Right lobe of liver (tissue), 6 donors: ENCODE data around the gene KRTAP12-4. TPM values are rescaled to one million over a fixed set of nuclear protein-coding genes. Genes with fewer than 3 reads are reported as not detected.

Experiments
- ATAC-seq, 4 donors: fragments of 200-7000 bp; cut with Tn5 transposase; one replicate each; pipeline ENCODE4 v1.9.1; 2020; ENCODE audit warnings: mild to moderate bottlenecking in 4 of 4, moderate library complexity in 4 of 4
- DNase-seq, 3 donors: peaks; one replicate each; pipeline ENCODE4 v3.0.0-alpha.2; 2020
- H3K27ac ChIP-seq, 3 donors: fragments of 200-600 bp; one replicate each; pipeline ENCODE4 v1.8.0; 2022
- H3K27me3 ChIP-seq, 2 donors: fragments of 200-600 bp; one replicate each; pipeline ENCODE4 v1.8.0; 2022
- H3K36me3 ChIP-seq, 4 donors: fragments of 200-600 bp; sonication (generic) in 1 of 4; one replicate each; pipeline versions ENCODE4 v1.5.1 to v1.8.0; 2017 to 2022; ENCODE audit warnings: control low read depth in 1 of 4
- H3K4me1 ChIP-seq, 4 donors: fragments of 200-600 bp; sonication (generic) in 1 of 4; one replicate each; pipeline versions ENCODE4 v1.5.1 to v1.8.0; 2017 to 2022; ENCODE audit warnings: control low read depth in 1 of 4
- H3K4me3 ChIP-seq, 3 donors: fragments of 200-600 bp; one replicate each; pipeline ENCODE4 v1.8.0; 2022
- H3K9me3 ChIP-seq, 4 donors: fragments of 200-600 bp; sonication (generic) in 1 of 4; one replicate each; pipeline versions ENCODE4 v1.5.1 to v1.8.0; 2017 to 2022; ENCODE audit warnings: control low read depth in 1 of 4
- CTCF ChIP-seq, 4 donors: fragments of 200-600 bp in 3 of 4; fragments of 450-650 bp in 1 of 4; IDR thresholded peaks; one replicate each; pipeline versions ENCODE4 v1.5.1 to v1.8.0; 2016 to 2022; ENCODE audit warnings: antibody characterized with exemption in 4 of 4, mild to moderate bottlenecking in 2 of 4
- POLR2A ChIP-seq: fragments of 450-650 bp; IDR thresholded peaks from one replicate; pipeline ENCODE4 v1.6.1; 2017; ENCODE audit warnings: antibody characterized with exemption, mild to moderate bottlenecking
- WGBS: methylation state at CpG from one replicate; pipeline ENCODE4 v1.1.6; 2018; ENCODE audit warnings: low coverage, low lambda C conversion rate; ENCODE audit not compliant: insufficient coverage; ENCODE audit errors: missing lambda C conversion rate; 5-methylcytosine and 5-hydroxymethylcytosine counted together
- intact Hi-C, 2 donors: fragments of 100-400 bp; cut with DNase I; formaldehyde crosslinking; loops; one replicate each; pipeline versions ENCODE4 v1.11.2 to v1.14.1; 2022
- total RNA-seq, 6 experiments: library from RNA; depleted of rRNA in 2 of 6; stranded (reverse); fragments of >200 nt in 2 of 6; fragmentation: NEBNext Ultra II Directional in 3 of 6; extraction: Animal tissue kit (Norgen Biotek cat#: 25700) in 3 of 6; gene quantifications; one replicate each; pipeline versions ENCODE4 v1.1.0 to v1.2.4, GENCODE V29; 2016 to 2023
- donor health status: DM: no; HTN: yes; CAD: no.
- donor health status: DM: no; HTN: no; CAD: no.
- donor health status: DM: no; HTN: no; CAD: no.
- donor health status: DM: no; HTN: yes; CAD: no.
- donor health status: DM: no; HTN: yes; CAD: no.

Gene KRTAP12-4
- total RNA-seq, 6 experiments from 2014 or later, result not detected

GRCh38 chr21:44658913-44659595 lies 4.6 kb upstream of the KRTAP12-4 start:
- intact Hi-C loops, result no loop called here
- ATAC-seq (no peak), DNase-seq (no peak)

DNA sequence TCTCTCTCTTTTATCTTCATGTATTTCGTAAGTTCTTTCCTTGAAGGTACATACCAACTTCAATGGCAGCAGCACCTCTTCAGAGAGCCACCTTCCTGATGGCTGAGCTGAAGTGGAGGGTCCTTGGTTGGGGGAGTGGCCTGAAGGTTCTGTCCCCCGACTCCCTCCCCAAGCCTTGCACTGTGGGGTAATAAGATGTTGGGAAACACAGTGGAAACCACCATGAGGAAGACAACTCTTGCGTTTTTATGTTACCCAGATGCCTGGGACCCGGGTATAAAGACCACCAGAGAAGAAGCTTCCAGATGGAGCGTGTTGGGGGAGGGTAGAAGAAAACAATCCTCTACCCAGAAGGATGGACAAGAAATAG lies 4.1 kb upstream of the KRTAP12-4 start:
- DNase-seq (no peak), ATAC-seq (no peak)
- no peaks in the 10 kb centered on the region for H3K36me3 ChIP-seq
- intact Hi-C loops, result no loop called here
- H3K27ac ChIP-seq, result no peak overlapping the region
- H3K4me3 ChIP-seq, result no peak overlapping the region
- H3K9me3 ChIP-seq, result no peaks in the 10 kb centered on the region
- 60% methylated on average over 4 of the region's 5 CpGs for WGBS
- H3K27me3 ChIP-seq, result no peaks in the 10 kb centered on the region
- TF ChIP-seq POLR2A, result no peak
- TF ChIP-seq CTCF (IDR thresholded peaks at IDR 0.05), result no peak
- H3K4me1 ChIP-seq, result no peaks in the 10 kb centered on the region

More at GRCh38 chr21:44658913-44659595, 4.6 kb upstream of the KRTAP12-4 start:
- no peaks in the 10 kb centered on the region for H3K36me3 ChIP-seq
- H3K27ac ChIP-seq, result no peak overlapping the region
- H3K9me3 ChIP-seq, result no peaks in the 10 kb centered on the region
- TF ChIP-seq CTCF (IDR thresholded peaks at IDR 0.05), result no peak
- no peak for TF ChIP-seq POLR2A
- no peaks in the 10 kb centered on the region for H3K4me1 ChIP-seq
- H3K4me3 ChIP-seq, result no peak overlapping the region
- 36% methylated on average over 5 of the region's 11 CpGs for WGBS
- H3K27me3 ChIP-seq, result no peaks in the 10 kb centered on the region

DNA sequence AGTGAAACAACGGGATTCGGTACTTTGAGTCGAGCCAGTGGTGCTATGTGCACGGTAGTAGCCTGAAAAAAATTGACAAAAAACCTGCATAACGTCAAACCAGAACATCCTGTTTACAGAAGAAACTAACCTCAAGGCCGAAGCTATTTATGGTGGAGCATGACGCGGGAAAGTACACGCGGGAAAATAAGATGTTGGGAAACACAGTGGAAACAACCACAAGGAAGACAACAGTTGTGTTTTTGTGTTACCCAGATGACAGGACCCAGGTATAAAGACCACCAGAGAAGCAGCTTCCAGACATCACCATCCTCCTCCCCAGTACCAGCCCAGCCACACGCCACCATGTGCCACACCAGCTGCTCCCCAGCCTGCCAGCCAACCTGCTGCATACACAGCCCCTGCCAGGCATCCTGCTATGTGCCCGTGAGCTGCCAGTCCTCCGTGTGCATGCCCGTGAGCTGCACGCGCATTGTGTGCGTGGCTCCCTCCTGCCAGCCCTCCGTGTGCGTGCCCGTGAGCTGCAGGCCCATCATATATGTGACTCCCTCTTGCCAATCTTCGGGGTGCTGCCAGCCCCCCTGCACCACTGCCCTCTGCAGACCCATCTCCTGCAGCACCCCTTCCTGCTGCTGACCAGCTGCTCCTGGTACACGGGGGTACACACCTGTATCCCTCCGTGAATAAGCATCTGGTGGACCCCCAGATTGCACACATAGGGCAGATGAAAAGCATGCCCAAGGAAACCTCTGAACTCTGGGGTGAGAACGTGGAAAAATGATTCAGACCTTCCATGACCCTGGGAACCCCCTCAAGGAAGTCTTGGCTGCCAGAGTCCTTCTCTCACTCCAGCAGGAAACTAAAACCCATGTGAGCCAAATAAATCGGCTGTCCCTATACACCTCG lies 3.4 kb upstream of the KRTAP12-4 start, which contains the start of gene KRTAP12-3:
Gene KRTAP12-3 (plus strand): TSS at position 298 of the 906 bp plus-strand sequence. CDS start 48 bp downstream, at position 346.
- ATAC-seq (peak; percentile 36 to 63 (median 51)), DNase-seq (no peak)
- Histone ChIP-seq H3K27me3 (no peaks in the 10 kb centered on the region), H3K4me1 (no peaks in the 10 kb centered on the region), H3K27ac (no peak within 1 kb of the TSS), H3K9me3 (no peaks in the 10 kb centered on the region), H3K4me3 (no peak within 1 kb of the TSS), H3K36me3 (no peaks in the 10 kb centered on the region)
- intact Hi-C loops, result no loop called here
- 42% methylated on average over 12 of the region's 26 CpGs for WGBS
- TF ChIP-seq POLR2A (no peak), CTCF (IDR thresholded peaks at IDR 0.05) (no peak)

DNA sequence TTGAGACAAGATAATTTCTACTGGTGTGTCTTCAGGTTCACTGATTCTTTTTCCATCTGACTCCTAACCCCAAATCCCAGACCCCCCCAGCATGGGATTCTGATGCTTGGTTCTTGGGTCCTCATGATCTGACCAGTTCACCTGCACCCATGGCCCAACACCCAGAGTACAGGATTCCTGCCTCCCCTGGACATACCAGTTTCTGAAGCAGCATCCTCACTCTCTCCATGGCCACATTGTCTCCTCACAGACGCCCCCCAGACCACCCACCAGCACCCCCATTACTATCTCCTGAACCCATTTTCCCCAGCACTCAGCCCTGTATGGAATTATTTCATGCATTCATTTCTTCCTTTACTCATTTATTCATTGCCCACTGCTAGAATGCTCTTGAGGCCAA lies 2.4 kb upstream of the KRTAP12-4 start:
- Histone ChIP-seq H3K4me1 (no peaks in the 10 kb centered on the region), H3K9me3 (no peaks in the 10 kb centered on the region), H3K27ac (no peak overlapping the region), H3K27me3 (no peaks in the 10 kb centered on the region), H3K36me3 (no peaks in the 10 kb centered on the region), H3K4me3 (no peak overlapping the region)
- DNase-seq (no peak), ATAC-seq (no peak)
- TF ChIP-seq CTCF (IDR thresholded peaks at IDR 0.05) (no peak), POLR2A (no peak)
- 0% methylated on average over 1 of the region's 1 CpG for WGBS
- intact Hi-C loops, result no loop called here
